Measurements from ENCODE around the gene ELMO3. TPM values are rescaled to one million over a fixed set of nuclear protein-coding genes. Genes with fewer than 3 reads are reported as not detected.

Gene ELMO3
- total and polyA plus RNA-seq, 8 donors = 4.9 to 21.2 (median 8.5) TPM

DNA sequence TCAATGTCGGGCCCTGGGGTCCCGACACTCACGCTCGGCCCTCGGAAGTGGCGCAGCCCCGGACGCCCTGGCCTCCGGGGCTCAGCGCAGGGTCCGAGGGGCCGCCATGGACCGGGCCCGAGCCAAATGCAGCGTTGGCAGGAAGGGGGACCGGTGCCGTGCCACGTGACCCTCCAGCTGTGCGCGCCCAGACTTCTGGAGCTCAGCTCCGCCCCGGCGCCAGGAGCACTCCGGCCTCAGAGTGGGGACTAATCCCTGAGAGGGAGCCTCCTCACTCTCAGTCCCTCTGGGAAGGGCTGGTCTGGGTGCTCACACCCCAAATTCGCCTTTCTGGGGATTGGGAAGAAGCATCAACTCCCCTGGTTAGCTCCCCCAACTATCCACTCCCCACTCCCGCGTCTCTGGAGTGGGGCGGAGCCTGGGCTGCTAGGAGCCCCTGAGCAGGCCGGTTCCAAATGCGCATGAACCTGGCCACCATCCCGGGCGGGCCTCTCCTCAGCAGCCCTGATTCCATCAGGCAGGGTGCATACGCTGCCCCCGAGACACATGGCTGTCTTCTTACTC is 48.0 kb upstream of the ELMO3 start, which contains the start of gene B3GNT9:
B3GNT9 (minus strand) TSS at position 166 of the 564 bp plus-strand sequence. CDS start 513 bp downstream, outside the sequence.
- peak within 1 kb of the TSS; percentile 73 to 87 for H3K27ac ChIP-seq
- peaks cover 4 to 40% of the 10 kb centered on the region in 2 donors for H3K4me1 ChIP-seq
- peaks cover 0 to 48% of the 10 kb centered on the region in 2 donors for H3K36me3 ChIP-seq
- TF ChIP-seq, protein P1, sequence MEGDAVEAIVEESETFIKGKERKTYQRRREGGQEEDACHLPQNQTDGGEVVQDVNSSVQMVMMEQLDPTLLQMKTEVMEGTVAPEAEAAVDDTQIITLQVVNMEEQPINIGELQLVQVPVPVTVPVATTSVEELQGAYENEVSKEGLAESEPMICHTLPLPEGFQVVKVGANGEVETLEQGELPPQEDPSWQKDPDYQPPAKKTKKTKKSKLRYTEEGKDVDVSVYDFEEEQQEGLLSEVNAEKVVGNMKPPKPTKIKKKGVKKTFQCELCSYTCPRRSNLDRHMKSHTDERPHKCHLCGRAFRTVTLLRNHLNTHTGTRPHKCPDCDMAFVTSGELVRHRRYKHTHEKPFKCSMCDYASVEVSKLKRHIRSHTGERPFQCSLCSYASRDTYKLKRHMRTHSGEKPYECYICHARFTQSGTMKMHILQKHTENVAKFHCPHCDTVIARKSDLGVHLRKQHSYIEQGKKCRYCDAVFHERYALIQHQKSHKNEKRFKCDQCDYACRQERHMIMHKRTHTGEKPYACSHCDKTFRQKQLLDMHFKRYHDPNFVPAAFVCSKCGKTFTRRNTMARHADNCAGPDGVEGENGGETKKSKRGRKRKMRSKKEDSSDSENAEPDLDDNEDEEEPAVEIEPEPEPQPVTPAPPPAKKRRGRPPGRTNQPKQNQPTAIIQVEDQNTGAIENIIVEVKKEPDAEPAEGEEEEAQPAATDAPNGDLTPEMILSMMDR (IDR thresholded peaks at IDR 0.05) = no peak
- peaks cover 0 to 45% of the 10 kb centered on the region in 2 donors for H3K27me3 ChIP-seq
- DNase-seq (peak; percentile 83 to 91 (median 90)), ATAC-seq (peak; percentile 85)
- H3K4me3 ChIP-seq = peak within 1 kb of the TSS; percentile 55 to 59
- intact Hi-C loops (cut with DNase I) = loop anchor here in 1 of 2 donors (10.0 kb wide), 1 partner anchor 136 kb away; no protein-coding TSS in a partner anchor
- H3K9me3 ChIP-seq = no peaks in the 10 kb centered on the region

DNA sequence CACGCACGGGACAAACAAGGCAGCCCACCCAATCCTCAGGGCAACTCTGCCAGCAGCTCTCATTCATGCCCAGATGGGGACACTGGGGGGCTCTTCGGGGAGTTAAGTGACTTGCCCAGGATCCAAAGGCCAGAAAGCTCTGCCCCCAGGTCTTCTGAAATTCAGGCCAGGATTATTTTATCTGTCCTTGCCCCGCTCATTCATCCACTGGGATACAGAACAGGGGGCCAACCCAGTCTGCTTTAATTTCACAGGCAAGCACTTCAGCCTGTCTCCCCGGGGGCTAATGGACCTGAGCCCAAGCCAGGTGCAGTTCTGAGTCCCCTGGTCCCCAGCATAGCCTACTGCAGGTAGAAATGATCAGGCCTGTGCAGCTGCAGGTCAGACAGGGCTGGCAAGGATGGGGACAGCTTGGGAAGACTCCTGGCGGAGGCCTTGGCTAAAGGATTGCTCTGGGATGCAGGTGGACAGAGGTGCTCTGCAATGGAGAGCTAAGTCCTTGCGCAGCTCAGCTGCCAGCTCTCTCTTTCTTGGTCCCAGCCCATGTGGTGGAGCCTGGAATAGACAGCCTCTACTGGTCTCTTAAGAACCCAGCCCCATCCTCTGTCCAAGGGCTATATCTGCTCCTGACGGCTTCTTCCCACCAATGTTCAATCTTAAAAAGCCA is 47.4 kb upstream of the ELMO3 start:
- Histone ChIP-seq H3K4me1 (peaks cover 4 to 42% of the 10 kb centered on the region in 2 donors), H3K27ac (peak overlapping the region; percentile 73 to 87), H3K9me3 (no peaks in the 10 kb centered on the region), H3K4me3 (peak overlapping the region in 1 of 2 donors; percentile 59), H3K27me3 (peaks cover 0 to 45% of the 10 kb centered on the region in 2 donors), H3K36me3 (peaks cover 0 to 41% of the 10 kb centered on the region in 2 donors)
- TF ChIP-seq, protein P1 (IDR thresholded peaks at IDR 0.05) = no peak
- intact Hi-C loops (cut with DNase I) = loop anchor here in 1 of 2 donors (10.0 kb wide), 1 partner anchor 137 kb away; no protein-coding TSS in a partner anchor
- DNase-seq = no peak
- no peak for ATAC-seq

DNA sequence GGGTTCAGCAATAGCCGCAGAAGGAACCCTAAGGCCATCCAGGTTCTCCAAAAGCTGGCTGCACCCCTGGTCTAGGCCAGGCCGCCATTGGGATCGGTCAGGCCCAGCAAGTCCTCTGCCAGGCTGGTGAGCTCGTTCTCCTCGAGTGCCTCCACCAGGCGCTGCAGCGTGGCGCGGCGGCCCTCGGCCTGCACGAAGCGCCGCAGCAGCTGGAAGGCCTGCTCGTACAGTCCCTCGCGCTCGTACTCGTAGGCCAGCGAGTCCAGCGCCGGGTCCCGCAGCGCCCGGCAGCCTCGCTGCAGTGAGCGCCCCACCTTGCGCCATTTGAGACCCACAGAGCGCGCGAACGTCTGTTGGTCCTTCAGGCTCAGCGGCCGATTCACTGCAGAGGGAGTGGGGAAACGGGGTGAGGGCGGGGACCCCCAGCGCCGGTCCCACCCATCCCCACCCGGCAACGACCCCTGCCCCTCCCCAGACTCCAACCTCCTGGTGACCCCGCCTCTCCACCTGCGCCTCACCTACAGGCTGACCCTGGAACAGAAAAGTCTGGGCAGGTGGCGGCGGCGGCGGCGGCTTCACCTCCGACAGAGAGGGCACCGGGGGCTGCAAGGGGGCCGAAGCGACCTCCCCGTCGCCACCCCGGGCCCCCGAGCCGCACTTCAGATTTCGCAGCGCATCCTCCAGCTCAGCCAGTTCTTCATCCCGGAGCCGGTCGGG is 44.2 kb upstream of the ELMO3 start:
- Histone ChIP-seq H3K27me3 (peaks cover 0 to 39% of the 10 kb centered on the region in 2 donors), H3K36me3 (peaks cover 0 to 11% of the 10 kb centered on the region in 2 donors), H3K9me3 (no peaks in the 10 kb centered on the region), H3K27ac (no peak overlapping the region), H3K4me3 (no peak overlapping the region), H3K4me1 (peaks cover 4 to 56% of the 10 kb centered on the region in 2 donors)
- intact Hi-C loops (cut with DNase I) = loop anchor here in 1 of 2 donors (5.0 to 10.0 kb wide), 2 partner anchors 140 to 177 kb away; no protein-coding TSS in a partner anchor
- DNase-seq (no peak), ATAC-seq (no peak)
- TF ChIP-seq, protein P1 (IDR thresholded peaks at IDR 0.05) = no peak

DNA sequence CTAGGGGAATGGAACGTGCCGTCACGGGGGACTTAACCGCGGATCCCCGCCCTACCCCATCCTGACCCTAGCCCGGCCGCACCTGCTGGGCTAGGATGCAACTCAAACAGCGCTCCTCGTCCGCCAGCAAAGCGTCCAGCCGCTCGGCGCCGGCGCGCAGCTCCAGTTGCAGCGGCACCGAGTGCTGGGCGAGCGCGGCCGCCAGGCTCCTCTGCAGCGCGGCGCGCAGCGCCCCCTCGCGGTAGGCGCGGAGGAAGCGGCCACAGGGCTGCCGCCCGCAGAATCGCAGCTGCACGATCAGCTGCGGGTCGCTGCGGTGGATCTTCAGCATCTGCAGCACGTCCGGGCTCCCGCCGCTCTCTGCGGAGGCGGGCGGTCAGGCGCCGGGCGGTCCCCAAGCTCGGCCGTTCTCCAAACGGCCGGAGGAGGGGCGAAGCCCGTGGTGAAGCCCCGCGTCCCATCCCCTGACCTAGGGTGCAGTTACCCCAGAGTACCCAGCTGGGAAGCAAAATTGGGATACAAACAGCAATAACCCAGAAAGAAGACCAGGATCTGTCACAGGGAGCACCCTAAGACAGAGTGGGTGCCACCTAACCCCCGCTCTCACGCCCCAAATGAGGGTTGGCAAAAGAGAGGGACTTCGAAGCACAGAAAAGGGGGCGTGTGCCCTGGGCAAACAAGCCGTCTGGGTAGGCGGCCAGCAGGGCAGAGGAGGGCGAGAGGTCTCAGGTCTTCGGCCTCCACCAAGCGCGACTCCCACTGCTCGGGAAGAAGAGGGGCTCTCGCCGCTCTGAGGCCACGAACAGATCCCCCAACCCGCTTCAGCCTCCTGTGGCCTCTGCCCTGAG is 43.4 kb upstream of the ELMO3 start:
- Histone ChIP-seq H3K9me3 (no peaks in the 10 kb centered on the region), H3K27ac (no peak overlapping the region), H3K4me3 (no peak overlapping the region), H3K4me1 (peaks cover 4 to 49% of the 10 kb centered on the region in 2 donors), H3K27me3 (peaks cover 0 to 31% of the 10 kb centered on the region in 2 donors), H3K36me3 (peaks cover 0 to 11% of the 10 kb centered on the region in 2 donors)
- intact Hi-C loops (cut with DNase I) = loop anchor here in 1 of 2 donors (5.0 to 10.0 kb wide), 2 partner anchors 141 to 178 kb away; no protein-coding TSS in a partner anchor
- ATAC-seq = peak; percentile 62
- peak; percentile 76 to 97 (median 84) for DNase-seq
- TF ChIP-seq, protein P1 (IDR thresholded peaks at IDR 0.05) = peak; percentile 97 to 98

Data from left lung (tissue), 10 donors.